K562 (cell line): Measurements from ENCODE around the gene HPRT1. TPM values are rescaled to one million over a fixed set of nuclear protein-coding genes. Genes with fewer than 3 reads are reported as not detected.

Experiments
- ATAC-seq: fragments of 200-7000 bp; cut with Tn5 transposase; 3 replicates; pipeline ENCODE4 v1.9.1; 2020; ENCODE audit warnings: moderate library complexity
- BruUV-seq: library from RNA; stranded (reverse); fragments of 400-500 nt; replicated peaks from 2 replicates; lab custom pipeline; 2021; lab: Mats Ljungman, UMichigan
- CTCF ChIA-PET: fragments of 300-600 bp; formaldehyde crosslinking; extraction: SDS; loops from one replicate; lab custom pipeline; 2021; ENCODE audit warnings: low intra/inter-chr PET ratio; lab: Yijun Ruan, JAX
- POLR2A ChIA-PET: fragments of 300-600, 350-650 bp; sonication (Branson Sonifier 250); formaldehyde crosslinking; extraction: SDS; loops from one replicate; lab custom pipeline; 2021; ENCODE audit warnings: antibody characterized with exemption, inconsistent platforms; lab: Yijun Ruan, JAX
- DNase-seq, 4 experiments: peaks; one replicate each; pipeline versions ENCODE4 v3.0.0 to v3.0.0-alpha.2; 2011 to 2018; ENCODE audit warnings: low spot score in 3 of 4, mixed read lengths in 3 of 4; ENCODE audit errors: extremely low read depth in 1 of 4
- FAIRE-seq: peaks from 2 replicates; lab custom pipeline; 2011; peaks lifted over from hg19 to GRCh38; lab: Jason Lieb, UNC
- H2AFZ ChIP-seq: 2 replicates; pipeline ENCODE4 v1.6.0; 2011; ENCODE audit warnings: low read depth, low read length, control low read depth, inconsistent platforms
- H3K27ac ChIP-seq: fragments of 200-600 bp; 3 replicates; pipeline ENCODE4 v1.8.0; 2011; ENCODE audit warnings: low read depth, mild to moderate bottlenecking, control low read depth, inconsistent platforms, low read length, moderate library complexity, mixed read lengths; ENCODE audit errors: extremely low read depth
- H3K27me3 ChIP-seq, 2 experiments: fragments of 300-600 bp in 1 of 2; 2 replicates in 1 of 2; 3 replicates in 1 of 2; pipeline versions ENCODE4 v1.6.0 to v1.8.0; 2011; ENCODE audit warnings: inconsistent platforms in 2 of 2, low read length in 2 of 2, mild to moderate bottlenecking in 1 of 2, mixed read lengths in 1 of 2, moderate library complexity in 1 of 2; ENCODE audit not compliant: control insufficient read depth in 2 of 2, insufficient read depth in 2 of 2
- H3K36me3 ChIP-seq: fragments of 300-600 bp; 3 replicates; pipeline ENCODE4 v1.8.0; 2011; ENCODE audit warnings: mild to moderate bottlenecking, low read length, inconsistent platforms; ENCODE audit not compliant: control insufficient read depth, insufficient read depth
- H3K4me1 ChIP-seq, 2 experiments: fragments of 200-600 bp in 1 of 2; replicated peaks in 1 of 2; 2 replicates in 1 of 2; 3 replicates in 1 of 2; pipeline versions ENCODE4 v1.5.1 to v1.8.0; 2011; ENCODE audit warnings: inconsistent platforms in 2 of 2, low read length in 2 of 2, mild to moderate bottlenecking in 1 of 2, mixed read lengths in 1 of 2, moderate library complexity in 1 of 2; ENCODE audit not compliant: control insufficient read depth in 2 of 2, insufficient read depth in 2 of 2
- H3K4me2 ChIP-seq: 2 replicates; pipeline ENCODE4 v1.6.1; 2011; ENCODE audit warnings: low read length, control low read depth, inconsistent platforms, mixed read lengths; ENCODE audit not compliant: insufficient read depth
- H3K4me3 ChIP-seq: fragments of 200-600 bp; sonication (generic), shearing (Covaris generic); 2 replicates; pipeline ENCODE4 v1.5.1; 2016; ENCODE audit warnings: control low read depth, inconsistent platforms
- H3K79me2 ChIP-seq: fragments of 200-600 bp; 3 replicates; pipeline ENCODE4 v1.8.0; 2011; ENCODE audit warnings: low read length, inconsistent platforms; ENCODE audit not compliant: control insufficient read depth, insufficient read depth
- H3K9ac ChIP-seq, 2 experiments: 2 replicates each; pipeline versions ENCODE4 v1.6.0 to v1.6.1; 2011; ENCODE audit warnings: low read depth in 2 of 2, low read length in 2 of 2, control low read depth in 1 of 2, inconsistent platforms in 1 of 2, mild to moderate bottlenecking in 1 of 2, mixed read lengths in 1 of 2; ENCODE audit not compliant: insufficient read depth in 1 of 2
- H3K9me1 ChIP-seq: one replicate; pipeline ENCODE4 v1.6.0; 2011; ENCODE audit warnings: inconsistent platforms, mild to moderate bottlenecking, low read length, moderate library complexity; ENCODE audit not compliant: control insufficient read depth, insufficient read depth
- H3K9me3 ChIP-seq: replicated peaks from 2 replicates; pipeline ENCODE4 v1.5.1; 2011; ENCODE audit warnings: low read depth, low read length, inconsistent platforms; ENCODE audit not compliant: control insufficient read depth, insufficient read depth
- H4K20me1 ChIP-seq: replicated peaks from 2 replicates; pipeline ENCODE4 v1.6.1; 2011; ENCODE audit warnings: low read length, inconsistent platforms, mixed read lengths; ENCODE audit not compliant: control insufficient read depth, insufficient read depth
- CREM ChIP-seq: IDR thresholded peaks from 2 replicates; pipeline ENCODE4 v1.6.1; 2014; ENCODE audit warnings: antibody characterized with exemption, low read depth
- EP300 ChIP-seq: IDR thresholded peaks from 2 replicates; pipeline ENCODE4 v1.6.1; 2012; ENCODE audit warnings: low read length, improper control_type of control experiment
- JUN ChIP-seq, 2 experiments: sonication (generic) in 1 of 2; formaldehyde crosslinking in 1 of 2; IDR thresholded peaks; 2 replicates each; pipeline versions ENCODE4 v1.6.1 to v1.8.0; 2012 to 2022; ENCODE audit warnings: borderline replicate concordance in 2 of 2, mild to moderate bottlenecking in 2 of 2, improper control_type of control experiment in 1 of 2, low read depth in 1 of 2, low read length in 1 of 2, missing genetic modification reagents in 1 of 2
- MEF2D ChIP-seq: conservative IDR thresholded peaks from 2 replicates; pipeline ENCODE4 v1.6.1; 2016; ENCODE audit warnings: low read depth, missing genetic modification characterization, missing compliant biosample characterization
- MTF1 ChIP-seq: fragments of 250-450 bp; sonication (Bioruptor Pico); IDR thresholded peaks from 2 replicates; pipeline ENCODE4 v1.9.0; 2021; ENCODE audit warnings: moderate library complexity, mild to moderate bottlenecking, inconsistent platforms, borderline replicate concordance
- PRMT5 ChIP-seq: sonication (generic); formaldehyde crosslinking; IDR thresholded peaks from 2 replicates; pipeline ENCODE4 v1.5.0; 2020; ENCODE audit warnings: missing genetic modification reagents
- SIRT6 ChIP-seq: IDR thresholded peaks from one replicate; pipeline ENCODE4 v1.6.1; 2012; ENCODE audit warnings: low read depth, mild to moderate bottlenecking, control low read depth, inconsistent platforms, low read length, moderate library complexity
- ZNF133 ChIP-seq: fragments of 250-450 bp; sonication (Bioruptor Pico); IDR thresholded peaks from 2 replicates; pipeline ENCODE4 v1.4.0; 2020; ENCODE audit warnings: mild to moderate bottlenecking
- ZNF347 ChIP-seq: fragments of 450-650 bp; formaldehyde crosslinking; IDR thresholded peaks from 2 replicates; pipeline ENCODE4 v1.4.0; 2020; ENCODE audit warnings: low read depth, mild to moderate bottlenecking, moderate library complexity
- ZNF717 ChIP-seq: fragments of 250-450 bp; sonication (Bioruptor Pico); IDR thresholded peaks from 2 replicates; pipeline ENCODE4 v1.5.0; 2021
- ZNF75A ChIP-seq: fragments of 450-650 bp; formaldehyde crosslinking; IDR thresholded peaks from 2 replicates; pipeline ENCODE4 v1.4.0; 2020; ENCODE audit warnings: mild to moderate bottlenecking
- WGBS: fragments of 100-300 bp; shearing (Covaris generic); methylation state at CpG from one replicate; pipeline ENCODE4 v1.1.6; 2016; ENCODE audit warnings: low coverage, mixed read lengths; ENCODE audit not compliant: insufficient coverage; ENCODE audit errors: missing lambda C conversion rate; 5-methylcytosine and 5-hydroxymethylcytosine counted together
- in situ Hi-C: fragments of 300-500 bp; cut with MboI; formaldehyde crosslinking; loops from 4 replicates; pipeline ENCODE4 v1.15.0; 2018; ENCODE audit warnings: inconsistent platforms, mixed read lengths
- intact Hi-C: fragments of 100-400 bp; cut with micrococcal nuclease; formaldehyde crosslinking; loops from 2 replicates; pipeline ENCODE4 v1.14.2; 2022
- polyA plus RNA-seq, 8 experiments: library from polyadenylated mRNA; depleted of rRNA in 4 of 8; stranded (reverse) in 5 of 8; unstranded in 3 of 8; fragments of >200 nt; fragmentation: Nextera tagmentation in 2 of 8; fragmentation: Illumina TruSeq in 1 of 8; extraction: Ambion mirVana in 2 of 8; extraction: Trizol in 1 of 8; gene quantifications; 2 replicates each; pipeline versions ENCODE4 v1.2.1 to v1.2.3, GENCODE V29; 2011 to 2014; ENCODE audit warnings: inconsistent platforms in 1 of 8, missing spikeins in 1 of 8
- total RNA-seq, 7 experiments: library from RNA; depleted of rRNA in 6 of 7; stranded (reverse); fragments of >200 nt in 6 of 7; fragmentation: Illumina TruSeq in 2 of 7; extraction: Trizol in 2 of 7; gene quantifications; 2 replicates each; pipeline versions ENCODE4 v1.2.1 to v1.2.3, GENCODE V29; 2011 to 2021; ENCODE audit warnings: low replicate concordance in 1 of 7
- TF ChIP-seq, protein P1 (sequence below): sonication (generic); formaldehyde crosslinking; IDR thresholded peaks from 2 replicates; pipeline ENCODE4 v1.8.0; 2022; ENCODE audit warnings: mild to moderate bottlenecking, missing genetic modification reagents
- TF ChIP-seq, protein P2 (sequence below): fragments of 450-650 bp; IDR thresholded peaks from 2 replicates; pipeline ENCODE4 v1.6.1; 2016; ENCODE audit warnings: borderline replicate concordance
- TF ChIP-seq, protein P3 (sequence below): fragments of 200-800 bp; sonication (Bioruptor generic); IDR thresholded peaks from 2 replicates; pipeline ENCODE4 v1.6.1; 2017; ENCODE audit warnings: missing genetic modification characterization, missing compliant biosample characterization

The HPRT1 gene
- total and polyA plus RNA-seq, 9 of the 15 experiments (the other 6 are each of a cell fraction or from before 2014, with no cell fraction given): 24.4 to 158 (median 104) TPM

DNA sequence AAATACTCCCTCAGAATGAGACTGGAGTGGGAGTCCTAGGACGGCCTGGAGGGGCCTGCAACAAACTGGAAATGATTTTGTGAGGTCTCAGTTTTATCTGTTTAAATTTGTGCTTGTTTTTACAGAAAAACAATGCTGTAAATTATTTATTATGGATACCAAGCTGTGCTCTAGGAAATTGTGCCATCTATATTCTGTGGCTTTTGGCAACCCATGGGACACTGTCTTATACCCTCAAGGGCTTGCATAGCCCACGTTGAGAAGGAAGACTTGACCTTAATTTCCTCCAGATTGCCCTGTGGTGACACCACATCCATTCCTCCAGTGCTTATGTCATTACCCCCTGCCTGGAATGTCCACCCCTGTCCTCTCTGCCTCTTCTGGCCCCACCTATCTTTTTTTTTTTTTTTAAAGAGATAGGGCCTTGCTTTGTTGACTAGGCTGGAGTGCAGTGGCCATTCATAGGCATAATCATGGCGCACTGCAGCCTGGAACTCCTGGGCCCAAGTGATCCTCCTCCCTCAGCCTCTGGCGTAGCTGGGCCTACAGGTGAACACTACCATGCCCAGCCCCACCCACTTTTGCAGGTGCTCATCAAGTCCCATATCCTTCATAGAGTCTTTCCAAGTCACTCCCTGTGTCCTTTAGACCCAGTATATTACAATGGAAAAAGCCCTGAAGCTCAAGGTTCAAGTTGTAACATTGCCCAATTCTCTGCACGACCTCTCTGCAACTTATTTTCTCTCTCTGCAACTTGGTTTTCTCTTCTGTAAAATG, 77.4 kb downstream of the HPRT1 start:
- peaks cover 4 to 10% of the 10 kb centered on the region in 2 experiments; a peak in 3 of 5 replicates for H3K4me1 ChIP-seq
- intact Hi-C loops: no loop called here
- no peaks in the 10 kb centered on the region for H3K79me2 ChIP-seq
- CTCF ChIA-PET: interaction anchor here (0.6 kb wide), 1 partner anchor 247 kb away, joined by 10 read pairs; no protein-coding TSS in a partner anchor
- POLR2A ChIA-PET: no interaction called here
- FAIRE-seq (no peak), ATAC-seq (peak; percentile 88), DNase-seq (peak; percentile 26 to 47 (median 34))
- no peak overlapping the region; a peak in 1 of 4 replicates for H3K9ac ChIP-seq
- H2AFZ ChIP-seq: peak overlapping the region; percentile 70
- H3K27ac ChIP-seq: no peak overlapping the region
- H3K9me3 ChIP-seq: no peaks in the 10 kb centered on the region
- peak overlapping the region; percentile 9; the same call in 1 of the 2 replicates for H3K4me2 ChIP-seq
- no peak overlapping the region for H3K4me3 ChIP-seq
- H3K9me1 ChIP-seq: no peaks in the 10 kb centered on the region
- in situ Hi-C loops: loop anchor here (10.0 kb wide), 1 partner anchor 227 kb away; no protein-coding TSS in a partner anchor
- 31% methylated on average over 4 of the region's 5 CpGs for WGBS
- BruUV-seq: no TSS peak
- no peaks in the 10 kb centered on the region for H4K20me1 ChIP-seq
- H3K36me3 ChIP-seq: no peaks in the 10 kb centered on the region
- no peaks in the 10 kb centered on the region for H3K27me3 ChIP-seq
- TF ChIP-seq ZNF75A (CRISPR knock-in tag) (no peak), SIRT6 (no peak), PRMT5 (CRISPR knock-in tag) (no peak), EP300 (peak; percentile 31; the same call in 1 of the 2 replicates), ZNF133 (CRISPR knock-in tag) (no peak), MTF1 (CRISPR knock-in tag) (no peak), JUN (IDR thresholded peaks at IDR 0.05; ENCODE audit: borderline replicate concordance, low read depth, low read length) (peak; percentile 53; the same call in 1 of the 2 replicates), JUN (CRISPR knock-in tag; IDR thresholded peaks at IDR 0.05; ENCODE audit: borderline replicate concordance) (no peak), CREM (0 out of 2 replicates have a peak, but pooled peaks have one; percentile 24), ZNF347 (no peak), MEF2D (tag) (no peak), ZNF717 (CRISPR knock-in tag) (no peak)
- TF ChIP-seq, protein P1, sequence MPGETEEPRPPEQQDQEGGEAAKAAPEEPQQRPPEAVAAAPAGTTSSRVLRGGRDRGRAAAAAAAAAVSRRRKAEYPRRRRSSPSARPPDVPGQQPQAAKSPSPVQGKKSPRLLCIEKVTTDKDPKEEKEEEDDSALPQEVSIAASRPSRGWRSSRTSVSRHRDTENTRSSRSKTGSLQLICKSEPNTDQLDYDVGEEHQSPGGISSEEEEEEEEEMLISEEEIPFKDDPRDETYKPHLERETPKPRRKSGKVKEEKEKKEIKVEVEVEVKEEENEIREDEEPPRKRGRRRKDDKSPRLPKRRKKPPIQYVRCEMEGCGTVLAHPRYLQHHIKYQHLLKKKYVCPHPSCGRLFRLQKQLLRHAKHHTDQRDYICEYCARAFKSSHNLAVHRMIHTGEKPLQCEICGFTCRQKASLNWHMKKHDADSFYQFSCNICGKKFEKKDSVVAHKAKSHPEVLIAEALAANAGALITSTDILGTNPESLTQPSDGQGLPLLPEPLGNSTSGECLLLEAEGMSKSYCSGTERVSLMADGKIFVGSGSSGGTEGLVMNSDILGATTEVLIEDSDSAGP: peak; percentile 85
- TF ChIP-seq, protein P2, sequence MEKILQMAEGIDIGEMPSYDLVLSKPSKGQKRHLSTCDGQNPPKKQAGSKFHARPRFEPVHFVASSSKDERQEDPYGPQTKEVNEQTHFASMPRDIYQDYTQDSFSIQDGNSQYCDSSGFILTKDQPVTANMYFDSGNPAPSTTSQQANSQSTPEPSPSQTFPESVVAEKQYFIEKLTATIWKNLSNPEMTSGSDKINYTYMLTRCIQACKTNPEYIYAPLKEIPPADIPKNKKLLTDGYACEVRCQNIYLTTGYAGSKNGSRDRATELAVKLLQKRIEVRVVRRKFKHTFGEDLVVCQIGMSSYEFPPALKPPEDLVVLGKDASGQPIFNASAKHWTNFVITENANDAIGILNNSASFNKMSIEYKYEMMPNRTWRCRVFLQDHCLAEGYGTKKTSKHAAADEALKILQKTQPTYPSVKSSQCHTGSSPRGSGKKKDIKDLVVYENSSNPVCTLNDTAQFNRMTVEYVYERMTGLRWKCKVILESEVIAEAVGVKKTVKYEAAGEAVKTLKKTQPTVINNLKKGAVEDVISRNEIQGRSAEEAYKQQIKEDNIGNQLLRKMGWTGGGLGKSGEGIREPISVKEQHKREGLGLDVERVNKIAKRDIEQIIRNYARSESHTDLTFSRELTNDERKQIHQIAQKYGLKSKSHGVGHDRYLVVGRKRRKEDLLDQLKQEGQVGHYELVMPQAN: no peak
- TF ChIP-seq, protein P3, sequence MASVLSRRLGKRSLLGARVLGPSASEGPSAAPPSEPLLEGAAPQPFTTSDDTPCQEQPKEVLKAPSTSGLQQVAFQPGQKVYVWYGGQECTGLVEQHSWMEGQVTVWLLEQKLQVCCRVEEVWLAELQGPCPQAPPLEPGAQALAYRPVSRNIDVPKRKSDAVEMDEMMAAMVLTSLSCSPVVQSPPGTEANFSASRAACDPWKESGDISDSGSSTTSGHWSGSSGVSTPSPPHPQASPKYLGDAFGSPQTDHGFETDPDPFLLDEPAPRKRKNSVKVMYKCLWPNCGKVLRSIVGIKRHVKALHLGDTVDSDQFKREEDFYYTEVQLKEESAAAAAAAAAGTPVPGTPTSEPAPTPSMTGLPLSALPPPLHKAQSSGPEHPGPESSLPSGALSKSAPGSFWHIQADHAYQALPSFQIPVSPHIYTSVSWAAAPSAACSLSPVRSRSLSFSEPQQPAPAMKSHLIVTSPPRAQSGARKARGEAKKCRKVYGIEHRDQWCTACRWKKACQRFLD (CRISPR knock-in tag): no peak
